Measurements from ENCODE around the gene PIP5KL1. TPM values are rescaled to one million over a fixed set of nuclear protein-coding genes. Genes with fewer than 3 reads are reported as not detected.

PIP5KL1 gene
- polyA plus RNA-seq, 10 donors: 1.3 to 5.7 (median 2.1) TPM

GRCh38 chr9:127916720-127917581, 13.6 kb downstream of the PIP5KL1 start, which contains the start of gene ST6GALNAC4:
TSS of gene ST6GALNAC4 (minus strand) at chr9:127917041. CDS start at chr9:127916419, 622 bp downstream.
- DNase-seq: peak; percentile 91 to 95 (median 95)

GRCh38 chr9:127915801-127916719, 14.5 kb downstream of the PIP5KL1 start:
- no peak for DNase-seq

GRCh38 chr9:127915325-127915752, 15.2 kb downstream of the PIP5KL1 start:
- no peak for DNase-seq

- DNase-seq: no peak
Measured at GRCh38 chr9:127913682-127914081, 16.9 kb downstream of the PIP5KL1 start.

- DNase-seq: no peak
Measured at GRCh38 chr9:127912882-127913281, 17.7 kb downstream of the PIP5KL1 start.

- DNase-seq: no peak
Measured at GRCh38 chr9:127912296-127912695, 18.3 kb downstream of the PIP5KL1 start.

GRCh38 chr9:127910613-127911205, 19.9 kb downstream of the PIP5KL1 start:
- DNase-seq: no peak

GRCh38 chr9:127909839-127910273, 20.7 kb downstream of the PIP5KL1 start:
- DNase-seq: no peak

GRCh38 chr9:127908660-127908926, 22.0 kb downstream of the PIP5KL1 start:
- no peak for DNase-seq

- no peak for DNase-seq
Measured at GRCh38 chr9:127907867-127908659, 22.5 kb downstream of the PIP5KL1 start.

- no peak for DNase-seq
Measured at GRCh38 chr9:127905788-127906191, 24.8 kb downstream of the PIP5KL1 start.

GRCh38 chr9:127905004-127905728, 25.4 kb downstream of the PIP5KL1 start:
- no peak for DNase-seq

GRCh38 chr9:127904561-127905003, 26.0 kb downstream of the PIP5KL1 start:
- peak in 1 of 3 donors; percentile 73 for DNase-seq

GRCh38 chr9:127903557-127904475, 26.8 kb downstream of the PIP5KL1 start:
- peak in 1 of 3 donors; percentile 75 for DNase-seq

- peak; percentile 82 to 90 (median 88) for DNase-seq
Measured at GRCh38 chr9:127899128-127899943, 31.2 kb downstream of the PIP5KL1 start, which contains the start of gene ST6GALNAC6. TSS of gene ST6GALNAC6 (minus strand) at chr9:127899603. CDS start at chr9:127897981, 1,622 bp downstream.

GRCh38 chr9:127898433-127899127, 32.0 kb downstream of the PIP5KL1 start:
- peak in 2 of 3 donors; percentile 75 to 87 for DNase-seq

GRCh38 chr9:127897193-127897692, 33.3 kb downstream of the PIP5KL1 start:
- peak; percentile 71 to 85 (median 74) for DNase-seq

Measured in muscle of back (tissue), 11 donors.